Inferior parietal cortex (tissue), 1 donor: ENCODE results near the gene TAF9.
"Not testable (repeated sequence)": the region's sequence is repeated elsewhere in the genome, so short reads cannot be mapped to it uniquely, and the experiment has no call there.

ENCODE experiments used
- DNase-seq: peaks from one replicate; pipeline ENCODE4 v3.0.0-alpha.2; 2016; ENCODE audit errors: extremely low spot score

TAF9 gene

GRCh38 chr5:69369340-69370121, at the start of gene TAF9, which contains the start of the genes AK6 and RAD17:
Gene TAF9 (minus strand): TSS chr5:69369520. CDS start chr5:69365737, 3,783 bp downstream.
Gene AK6 (minus strand): TSS chr5:69369520. CDS start chr5:69369490, 30 bp downstream.
Gene RAD17 (plus strand): TSS chr5:69369818. CDS start chr5:69372209, 2,391 bp downstream.
- DNase-seq, result peak; percentile 88

DNA sequence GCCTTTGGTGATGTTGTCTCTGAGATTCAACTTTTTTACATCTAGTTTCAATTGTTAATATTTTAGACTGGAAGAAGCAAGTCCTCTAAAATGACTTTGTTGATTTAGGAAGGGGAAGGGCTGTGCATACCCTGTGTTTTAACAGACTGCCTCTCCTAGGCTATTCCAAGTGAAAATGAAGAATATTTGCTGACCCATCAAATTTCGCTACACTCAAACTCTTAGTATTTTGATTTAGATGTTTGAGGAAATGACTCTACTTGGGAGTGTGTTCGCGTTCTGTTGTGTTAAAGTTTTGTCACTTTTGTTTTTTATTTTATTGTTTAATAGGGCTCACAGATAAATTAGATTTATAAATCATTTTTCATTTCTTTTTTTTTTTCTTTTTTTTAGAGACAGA, 49.2 kb upstream of the TAF9 start:
- no peak for DNase-seq

- DNase-seq, result no peak
Observed at GRCh38 chr5:69416699-69417098, 47.4 kb upstream of the TAF9 start.

- DNase-seq, result no peak
Observed at GRCh38 chr5:69416180-69416579, 46.9 kb upstream of the TAF9 start.

DNA sequence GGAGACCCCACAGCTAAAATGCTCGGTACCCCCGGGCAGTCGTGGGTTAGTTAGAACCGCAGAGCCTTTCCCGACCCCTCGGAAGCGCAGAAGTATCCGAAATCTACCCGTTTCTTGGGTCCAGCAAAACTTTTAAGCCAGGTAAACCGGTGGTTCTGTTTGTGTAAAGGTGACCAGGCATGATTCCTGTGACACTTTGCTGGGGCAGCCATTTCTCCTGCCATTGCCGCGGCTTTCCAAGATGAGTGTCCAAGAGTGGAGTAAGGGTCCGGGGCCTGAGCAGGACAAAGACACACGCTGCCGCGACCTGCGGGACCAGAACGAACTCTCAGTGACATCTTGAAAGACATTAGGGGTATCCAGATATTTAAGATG, 46.3 kb upstream of the TAF9 start:
- no peak for DNase-seq

GRCh38 chr5:69414885-69415583, 45.7 kb upstream of the TAF9 start, which contains the start of gene MARVELD2:
Gene MARVELD2 (plus strand): TSS chr5:69415116. CDS start chr5:69419386, 4,270 bp downstream.
- DNase-seq, result no peak

DNA sequence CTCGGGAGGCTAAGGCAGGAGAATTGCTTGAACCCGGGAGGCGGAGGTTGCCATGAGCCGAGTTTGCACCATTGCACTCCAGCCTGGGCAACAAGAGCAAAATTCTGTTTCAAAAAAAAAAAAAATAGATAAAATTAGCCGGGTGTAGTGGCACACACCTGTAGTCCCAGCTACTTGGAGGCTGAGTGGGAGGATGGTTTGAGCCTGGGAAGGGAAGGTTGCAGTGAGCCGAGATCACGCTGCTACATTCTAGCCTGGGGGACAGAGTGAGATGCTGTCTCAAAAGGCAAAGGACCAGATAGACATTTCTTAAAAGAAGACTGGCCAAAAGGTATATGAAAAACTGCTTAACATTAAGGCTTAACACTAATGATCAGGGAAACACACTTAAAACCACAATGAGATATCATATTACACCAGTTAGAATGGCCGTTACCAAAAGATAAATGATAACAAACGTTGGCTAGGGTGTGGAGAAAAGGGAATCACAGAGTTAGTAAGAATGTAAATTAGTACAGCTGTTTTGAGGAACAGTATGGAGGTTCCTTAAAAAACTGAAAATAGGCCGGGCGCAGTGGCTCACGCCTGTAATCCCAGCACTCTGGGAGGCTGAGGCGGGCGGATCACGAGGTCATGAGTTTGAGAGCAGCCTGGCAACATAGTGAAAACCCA, 35.5 kb upstream of the TAF9 start:
- DNase-seq, result no peak

- no peak for DNase-seq
Observed at GRCh38 chr5:69378376-69378775, 9.1 kb upstream of the TAF9 start.

DNA sequence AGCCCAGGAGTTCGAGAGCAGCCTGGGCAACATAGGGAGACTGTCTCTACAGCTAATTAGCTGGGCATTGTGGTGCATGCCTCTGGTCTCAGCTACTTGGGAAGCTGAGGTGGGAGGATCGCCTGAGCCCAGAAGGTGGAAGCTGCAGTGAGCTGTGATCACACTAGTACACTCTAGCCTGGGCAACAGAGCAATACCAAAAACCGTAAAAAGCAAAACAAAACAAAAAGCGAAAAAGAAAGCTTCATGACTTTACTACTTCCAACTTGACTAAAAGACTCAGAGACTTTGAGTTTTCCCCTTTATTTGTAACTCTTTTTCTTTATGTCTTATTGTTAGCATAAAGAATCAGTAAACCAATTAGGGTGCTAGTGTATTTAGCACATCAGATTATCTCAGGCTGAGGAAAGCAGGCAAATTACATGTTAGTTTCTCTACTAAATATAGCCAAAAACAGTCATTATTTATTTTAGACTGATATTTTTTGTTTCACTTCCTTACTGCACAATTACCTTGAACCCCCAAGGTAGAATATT, 5.7 kb upstream of the TAF9 start:
- DNase-seq, result no peak

DNA sequence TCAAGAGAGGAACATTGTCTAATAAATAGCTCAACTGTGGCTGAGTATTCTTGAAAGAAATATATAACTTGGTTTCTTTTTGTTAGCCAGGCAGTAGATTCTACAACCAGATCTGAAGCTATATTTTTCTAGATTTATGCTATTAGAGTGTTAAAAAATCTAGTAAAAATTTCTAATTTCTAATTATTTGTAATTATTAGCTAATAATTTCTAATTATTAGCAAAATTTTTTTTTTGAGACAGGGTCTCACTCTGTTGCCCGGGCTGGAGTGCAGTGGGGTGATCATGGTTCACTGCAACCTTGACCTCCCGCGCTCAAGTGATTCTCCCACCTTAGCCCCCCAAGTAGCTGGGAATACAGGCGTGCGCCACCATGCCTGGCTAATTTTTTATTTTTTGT, 3.1 kb upstream of the TAF9 start:
- DNase-seq, result no peak

GRCh38 chr5:69370335-69370734, 1.0 kb upstream of the TAF9 start:
- not testable (repeated sequence) for DNase-seq

- DNase-seq, result no peak
Observed at GRCh38 chr5:69368458-69369339, 621 bp downstream of the TAF9 start.

DNA sequence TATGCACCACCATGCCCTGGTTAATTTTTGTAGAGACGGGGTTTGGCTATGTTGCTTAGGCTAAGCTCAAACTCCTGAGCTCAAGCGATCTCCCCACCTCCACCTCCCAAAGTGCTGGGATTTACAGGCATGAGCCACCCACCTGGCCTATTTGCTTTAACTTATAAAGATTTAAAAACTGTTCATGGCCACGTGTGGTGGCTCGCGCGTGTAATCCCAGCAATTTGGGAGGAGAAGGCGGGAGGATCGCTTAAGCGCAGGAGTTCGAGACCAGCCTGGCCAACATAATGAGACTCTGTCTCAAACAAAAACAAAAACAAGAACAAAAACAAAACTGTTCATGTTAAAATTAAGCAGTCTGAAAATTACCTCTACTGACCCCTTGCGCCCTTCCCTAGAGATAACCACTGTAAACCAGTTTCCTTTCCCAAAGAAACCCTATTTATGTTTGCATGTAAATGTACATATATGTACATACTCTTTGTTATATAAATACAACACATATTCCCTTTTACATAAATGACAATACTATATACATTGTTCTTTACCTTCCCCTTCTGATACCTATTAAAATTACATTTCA, 1.5 kb downstream of the TAF9 start:
- DNase-seq, result no peak

DNA sequence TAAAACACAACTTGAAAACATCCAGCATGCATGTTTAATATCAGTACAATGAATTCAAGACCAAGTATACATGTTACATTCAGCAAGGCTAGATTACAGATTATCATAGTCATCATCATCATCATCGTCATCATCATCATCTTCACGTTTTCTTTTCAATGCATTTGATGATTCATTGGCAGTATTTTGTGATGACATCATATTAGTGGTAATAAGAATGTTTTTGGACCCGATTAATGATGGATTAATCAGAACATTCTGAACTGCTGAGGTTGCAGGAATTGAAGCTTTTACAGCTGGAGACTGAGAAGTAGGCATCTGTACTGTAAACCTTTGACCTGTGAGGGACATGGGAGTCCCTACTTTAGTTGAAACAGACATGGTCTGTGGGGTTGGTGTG, 4.5 kb downstream of the TAF9 start:
- no peak for DNase-seq

- no peak for DNase-seq
Observed at GRCh38 chr5:69364414-69364813, 4.9 kb downstream of the TAF9 start.

DNA sequence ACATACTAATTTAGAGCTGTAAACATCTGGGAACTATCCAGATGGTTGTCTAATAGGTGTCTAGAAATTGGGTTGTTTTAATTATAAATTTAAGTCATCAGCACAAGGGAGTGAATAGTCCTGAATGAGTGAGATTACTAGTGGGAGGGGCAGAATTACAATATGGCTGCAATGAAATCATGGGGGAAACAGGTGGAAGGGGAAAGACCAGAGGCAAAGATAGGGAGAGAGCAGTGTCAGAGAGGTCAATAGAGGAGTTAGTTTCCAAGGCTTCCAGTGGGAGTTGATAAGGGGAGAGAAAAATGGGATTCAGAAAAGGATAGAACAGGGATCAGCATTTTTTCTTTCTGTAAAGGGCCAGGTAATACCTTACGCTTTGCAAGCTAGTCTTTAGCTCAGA, 8.9 kb downstream of the TAF9 start:
- no peak for DNase-seq

GRCh38 chr5:69359699-69360098, 9.6 kb downstream of the TAF9 start:
- no peak for DNase-seq

GRCh38 chr5:69350664-69351063, 18.7 kb downstream of the TAF9 start:
- DNase-seq, result no peak

GRCh38 chr5:69343083-69343482, 26.2 kb downstream of the TAF9 start:
- DNase-seq, result no peak

DNA sequence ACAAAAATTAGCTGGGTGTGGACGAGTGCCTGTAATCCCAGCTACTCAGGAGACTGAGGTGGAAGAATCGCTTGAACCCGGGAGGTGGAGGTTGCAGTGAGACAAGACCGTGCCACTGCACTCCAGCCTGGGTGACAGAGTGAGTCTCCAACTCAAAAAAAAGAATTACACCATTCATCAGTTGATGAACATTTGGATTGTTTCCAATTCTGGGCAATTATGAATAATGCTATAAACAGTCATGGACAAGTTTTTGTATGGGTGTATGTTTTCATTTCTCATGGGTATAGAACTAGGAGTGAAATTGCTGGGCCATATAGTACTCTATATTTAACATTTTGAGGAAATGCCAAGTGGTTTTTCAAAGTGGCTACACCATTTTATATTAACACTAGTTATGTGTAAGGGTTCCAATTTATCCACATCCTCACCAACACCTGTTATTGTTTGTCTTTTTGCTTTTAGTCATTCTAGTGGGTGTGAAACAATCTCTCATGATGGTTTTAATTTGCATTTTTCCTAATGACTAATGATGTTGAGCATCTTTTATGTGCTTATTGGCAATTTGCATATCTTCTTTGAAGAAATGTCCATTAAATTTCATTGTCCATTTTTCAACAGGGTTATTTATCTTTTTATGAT, 27.7 kb downstream of the TAF9 start:
- DNase-seq, result no peak
